NB4 (cell line): ENCODE results near the gene RHBDF2.

Experiments used
- CTCF ChIP-seq: IDR thresholded peaks from one replicate; pipeline ENCODE4 v1.5.1; 2012; ENCODE audit warnings: low read depth, low read length
- MAX ChIP-seq: IDR thresholded peaks from 2 replicates; pipeline ENCODE4 v1.6.1; 2011; ENCODE audit warnings: low read depth, low read length
- MYC ChIP-seq: IDR thresholded peaks from 2 replicates; pipeline ENCODE4 v1.6.1; 2011; ENCODE audit warnings: low read depth, low read length
- POLR2A ChIP-seq: IDR thresholded peaks from 2 replicates; pipeline ENCODE4 v1.6.1; 2011; ENCODE audit warnings: mild to moderate bottlenecking; ENCODE audit not compliant: insufficient read length; ENCODE audit errors: extremely low read depth

- TF ChIP-seq MAX (no peak), CTCF (no peak), POLR2A (no peak), MYC (no peak)
Measured at GRCh38 chr17:76435751-76436150, 65.5 kb downstream of the RHBDF2 start.
